Osteoblast (primary cell): ENCODE results near the gene PHLDA1. TPM values are rescaled to one million over a fixed set of nuclear protein-coding genes. Genes with fewer than 3 reads are reported as not detected.

Source experiments
- DNase-seq: peaks from one replicate; pipeline ENCODE4 v3.0.0; 2011; ENCODE audit warnings: low spot score, mixed read lengths; ENCODE audit not compliant: insufficient read length; ENCODE audit errors: missing footprints
- H2AFZ ChIP-seq: 2 replicates; pipeline ENCODE4 v1.6.0; 2011; ENCODE audit warnings: mild to moderate bottlenecking, low read length
- H3K27ac ChIP-seq: 2 replicates; pipeline ENCODE4 v1.5.1; 2011; ENCODE audit warnings: mild to moderate bottlenecking, low read depth, low read length, moderate library complexity
- H3K27me3 ChIP-seq: 2 replicates; pipeline ENCODE4 v1.6.0; 2012; ENCODE audit warnings: mild to moderate bottlenecking, control low read depth, inconsistent platforms, low read length, moderate library complexity; ENCODE audit not compliant: insufficient read depth
- H3K36me3 ChIP-seq: 2 replicates; pipeline ENCODE4 v1.5.1; 2011; ENCODE audit warnings: mild to moderate bottlenecking, low read length, control low read depth, moderate library complexity; ENCODE audit not compliant: insufficient read depth
- H3K4me1 ChIP-seq: 2 replicates; pipeline ENCODE4 v1.5.1; 2011; ENCODE audit warnings: mild to moderate bottlenecking, low read length, control low read depth, moderate library complexity; ENCODE audit not compliant: insufficient read depth
- H3K4me2 ChIP-seq: 2 replicates; pipeline ENCODE4 v1.6.0; 2011; ENCODE audit warnings: mild to moderate bottlenecking, low read length; ENCODE audit not compliant: insufficient read depth
- H3K4me3 ChIP-seq: fragments of 200-600 bp; sonication (generic); 3 replicates; pipeline ENCODE4 v1.5.1; 2012; ENCODE audit warnings: mild to moderate bottlenecking, low read length, inconsistent platforms; ENCODE audit not compliant: insufficient read depth
- H3K79me2 ChIP-seq: 2 replicates; pipeline ENCODE4 v1.6.0; 2012; ENCODE audit warnings: mild to moderate bottlenecking, low read length, control low read depth, inconsistent platforms; ENCODE audit not compliant: insufficient read depth
- H3K9me3 ChIP-seq: 2 replicates; pipeline ENCODE4 v1.5.1; 2011; ENCODE audit warnings: low read depth, low read length, control low read depth
- H4K20me1 ChIP-seq: 2 replicates; pipeline ENCODE4 v1.6.0; 2012; ENCODE audit warnings: mild to moderate bottlenecking, low read length, control low read depth; ENCODE audit not compliant: insufficient read depth
- CTCF ChIP-seq: IDR thresholded peaks from 2 replicates; pipeline ENCODE4 v1.5.1; 2011; ENCODE audit warnings: mild to moderate bottlenecking, low read depth, low read length, moderate library complexity; ENCODE audit errors: extremely low read depth
- total RNA-seq: library from RNA; depleted of rRNA; stranded (reverse); fragments of >200 nt; gene quantifications from 2 replicates; pipeline ENCODE4 v1.2.3, GENCODE V29; 2012

The PHLDA1 gene
- total RNA-seq, 1 donor, result 111 TPM

GRCh38 chr12:76033081-76034011 is 1.8 kb upstream of the PHLDA1 start:
- Histone ChIP-seq H3K9me3 (no peaks in the 10 kb centered on the region), H3K4me3 (peak overlapping the region; percentile 96), H3K27ac (peak overlapping the region; percentile 91), H3K4me1 (peaks cover 31% of the 10 kb centered on the region), H3K79me2 (peaks cover 66% of the 10 kb centered on the region), H3K4me2 (peak overlapping the region; percentile 94), H4K20me1 (peaks cover 11% of the 10 kb centered on the region), H2AFZ (no peak overlapping the region), H3K36me3 (peaks cover 12% of the 10 kb centered on the region), H3K27me3 (no peaks in the 10 kb centered on the region)
- no peak for DNase-seq
- TF ChIP-seq CTCF, result no peak

GRCh38 chr12:76032043-76032981 is 736 bp upstream of the PHLDA1 start:
- DNase-seq, result peak; percentile 89
- Histone ChIP-seq H3K79me2 (peaks cover 69% of the 10 kb centered on the region), H3K4me3 (peak overlapping the region; percentile 96), H3K9me3 (no peaks in the 10 kb centered on the region), H3K4me1 (peaks cover 23% of the 10 kb centered on the region), H3K4me2 (peak overlapping the region; percentile 94), H4K20me1 (peaks cover 11% of the 10 kb centered on the region), H3K36me3 (peaks cover 19% of the 10 kb centered on the region), H2AFZ (peak overlapping the region; percentile 57), H3K27ac (peak overlapping the region; percentile 91), H3K27me3 (no peaks in the 10 kb centered on the region)
- no peak for TF ChIP-seq CTCF

GRCh38 chr12:76031081-76031413 is 529 bp downstream of the PHLDA1 start:
- H3K4me2 ChIP-seq, result peak overlapping the region; percentile 90

More at GRCh38 chr12:76031081-76031413, 529 bp downstream of the PHLDA1 start:
- Histone ChIP-seq H3K27me3 (no peaks in the 10 kb centered on the region), H2AFZ (no peak overlapping the region), H3K4me1 (peaks cover 29% of the 10 kb centered on the region), H3K36me3 (peaks cover 19% of the 10 kb centered on the region), H3K79me2 (peaks cover 69% of the 10 kb centered on the region), H3K27ac (peak overlapping the region; percentile 93), H3K9me3 (no peaks in the 10 kb centered on the region), H3K4me3 (peak overlapping the region; percentile 96), H4K20me1 (peaks cover 11% of the 10 kb centered on the region)
- TF ChIP-seq CTCF, result no peak
- peak; percentile 35 for DNase-seq
